Measurements from ENCODE around the gene ZNF787.

ZNF787 gene

DNA sequence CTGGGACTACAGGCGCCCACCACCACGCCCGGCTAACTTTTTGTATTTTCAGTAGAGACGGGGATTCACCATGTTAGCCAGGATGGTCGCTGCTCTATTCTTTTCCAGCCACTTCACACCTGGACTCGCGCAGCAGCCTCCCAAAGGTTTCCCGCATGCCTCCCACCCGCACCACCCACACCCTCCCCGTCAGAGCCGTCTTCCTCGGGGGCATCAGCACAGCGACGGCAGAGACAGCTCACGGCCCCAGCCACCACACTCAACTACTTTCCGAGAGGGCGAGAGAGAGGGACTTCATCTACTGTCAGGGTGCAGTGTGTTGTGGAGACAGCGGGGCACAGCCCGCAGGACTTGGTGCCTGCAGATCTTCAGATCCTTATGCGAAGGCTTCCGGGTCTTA is 5.6 kb downstream of the ZNF787 start:
- H3K27me3 ChIP-seq = no peaks in the 10 kb centered on the region
- no peak for DNase-seq
- no peak overlapping the region for H3K4me3 ChIP-seq
- intact Hi-C loops (cut with DNase I; ENCODE audit: low total_unique reads) = no loop called here
- H3K27ac ChIP-seq = no peak overlapping the region
- TF ChIP-seq, protein P1, sequence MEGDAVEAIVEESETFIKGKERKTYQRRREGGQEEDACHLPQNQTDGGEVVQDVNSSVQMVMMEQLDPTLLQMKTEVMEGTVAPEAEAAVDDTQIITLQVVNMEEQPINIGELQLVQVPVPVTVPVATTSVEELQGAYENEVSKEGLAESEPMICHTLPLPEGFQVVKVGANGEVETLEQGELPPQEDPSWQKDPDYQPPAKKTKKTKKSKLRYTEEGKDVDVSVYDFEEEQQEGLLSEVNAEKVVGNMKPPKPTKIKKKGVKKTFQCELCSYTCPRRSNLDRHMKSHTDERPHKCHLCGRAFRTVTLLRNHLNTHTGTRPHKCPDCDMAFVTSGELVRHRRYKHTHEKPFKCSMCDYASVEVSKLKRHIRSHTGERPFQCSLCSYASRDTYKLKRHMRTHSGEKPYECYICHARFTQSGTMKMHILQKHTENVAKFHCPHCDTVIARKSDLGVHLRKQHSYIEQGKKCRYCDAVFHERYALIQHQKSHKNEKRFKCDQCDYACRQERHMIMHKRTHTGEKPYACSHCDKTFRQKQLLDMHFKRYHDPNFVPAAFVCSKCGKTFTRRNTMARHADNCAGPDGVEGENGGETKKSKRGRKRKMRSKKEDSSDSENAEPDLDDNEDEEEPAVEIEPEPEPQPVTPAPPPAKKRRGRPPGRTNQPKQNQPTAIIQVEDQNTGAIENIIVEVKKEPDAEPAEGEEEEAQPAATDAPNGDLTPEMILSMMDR (IDR thresholded peaks at IDR 0.05) = no peak
- H3K9me3 ChIP-seq = no peaks in the 10 kb centered on the region
- H3K4me1 ChIP-seq = peaks cover 0 to 85% (median 61%) of the 10 kb centered on the region in 4 donors
- H3K36me3 ChIP-seq = peaks cover 0 to 5% (median 0%) of the 10 kb centered on the region in 3 donors

DNA sequence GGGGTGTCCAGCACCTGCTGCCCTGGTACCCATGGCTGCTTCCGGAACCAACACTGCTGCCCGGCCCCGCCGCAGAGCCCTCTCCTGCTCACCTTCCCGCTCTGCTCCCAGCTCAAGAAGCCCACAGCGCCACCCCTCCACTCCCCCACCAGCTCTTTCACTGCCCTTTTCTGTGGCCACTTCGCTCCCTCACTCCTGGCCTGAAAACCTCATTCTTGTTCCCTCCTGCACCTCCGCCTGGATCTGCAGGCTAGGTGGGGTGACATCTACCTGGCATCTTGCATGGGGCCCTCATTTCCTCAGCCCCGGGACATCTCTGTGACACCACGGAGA is 6.4 kb downstream of the ZNF787 start:
- Histone ChIP-seq H3K36me3 (peaks cover 0 to 5% (median 0%) of the 10 kb centered on the region in 3 donors), H3K4me3 (no peak overlapping the region), H3K27me3 (no peaks in the 10 kb centered on the region), H3K4me1 (peaks cover 0 to 85% (median 59%) of the 10 kb centered on the region in 4 donors), H3K9me3 (no peaks in the 10 kb centered on the region), H3K27ac (no peak overlapping the region)
- no peak for DNase-seq
- intact Hi-C loops (cut with DNase I; ENCODE audit: low total_unique reads) = no loop called here
- TF ChIP-seq, protein P1 (IDR thresholded peaks at IDR 0.05) = no peak

DNA sequence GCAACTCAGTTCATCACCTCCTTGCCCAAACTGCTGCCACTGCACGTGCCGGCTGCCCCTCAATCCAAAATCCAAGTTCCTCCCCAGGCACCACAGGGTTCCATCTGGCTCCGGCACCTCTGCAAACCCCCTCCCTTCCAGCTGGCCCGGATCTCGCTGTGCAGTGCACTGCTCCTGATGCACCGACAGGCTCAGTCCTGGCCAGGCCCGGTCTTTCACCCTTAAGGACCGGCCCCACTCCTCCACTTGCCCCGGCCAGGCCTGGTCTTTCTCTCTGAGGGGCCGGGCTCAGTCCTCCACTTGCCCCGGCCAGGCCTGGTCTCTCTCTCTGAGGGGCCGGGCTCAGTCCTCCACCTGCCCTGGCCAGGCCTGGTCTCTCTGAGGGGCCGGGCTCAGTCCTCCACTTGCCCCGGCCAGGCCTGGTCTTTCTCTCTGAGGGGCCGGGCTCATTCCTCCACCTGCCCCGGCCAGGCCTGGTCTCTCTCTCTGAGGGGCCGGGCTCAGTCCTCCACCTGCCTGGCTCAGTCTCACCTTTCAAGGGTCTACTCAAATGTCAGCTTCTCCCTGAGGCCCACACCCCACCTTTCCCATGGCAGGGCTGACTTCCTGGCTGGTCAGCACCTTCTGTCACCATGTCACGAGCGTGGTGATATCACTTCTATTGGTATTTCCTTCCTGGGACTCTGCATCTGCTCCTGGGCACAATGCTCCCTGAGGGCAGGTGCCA is 6.9 kb downstream of the ZNF787 start:
- Histone ChIP-seq H3K4me3 (no peak overlapping the region), H3K36me3 (peaks cover 0 to 5% (median 0%) of the 10 kb centered on the region in 3 donors), H3K9me3 (no peaks in the 10 kb centered on the region), H3K27me3 (no peaks in the 10 kb centered on the region), H3K4me1 (peaks cover 0 to 85% (median 58%) of the 10 kb centered on the region in 4 donors), H3K27ac (no peak overlapping the region)
- intact Hi-C loops (cut with DNase I; ENCODE audit: low total_unique reads) = no loop called here
- TF ChIP-seq, protein P1 (IDR thresholded peaks at IDR 0.05) = no peak
- no peak for DNase-seq

DNA sequence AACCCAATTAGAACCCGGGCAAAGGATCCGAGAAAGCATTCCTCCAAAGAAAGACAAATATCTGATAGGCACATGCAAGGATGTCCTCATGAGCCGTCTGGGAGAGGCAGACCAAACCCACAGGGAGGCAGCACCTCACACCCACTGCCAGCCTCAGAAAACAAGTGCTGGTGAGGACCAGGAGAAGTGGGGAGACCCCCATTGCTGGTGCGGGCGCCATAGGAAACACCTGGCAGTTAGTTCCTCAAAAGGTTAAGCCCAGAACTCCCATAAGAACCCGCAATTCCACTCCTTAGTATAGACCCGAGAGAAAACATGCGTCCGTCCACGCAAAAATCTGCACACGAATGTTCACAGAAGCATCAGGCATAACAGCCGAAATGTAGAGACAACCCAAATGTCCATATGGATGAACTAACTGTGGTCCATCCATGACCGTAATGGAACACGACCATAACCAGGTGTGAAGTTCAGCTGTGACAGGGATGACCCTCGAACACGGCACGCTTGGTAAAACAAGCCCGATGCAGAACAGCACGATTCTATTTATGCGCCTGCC is 7.9 kb downstream of the ZNF787 start:
- Histone ChIP-seq H3K36me3 (peaks cover 0 to 5% (median 0%) of the 10 kb centered on the region in 3 donors), H3K9me3 (no peaks in the 10 kb centered on the region), H3K27me3 (no peaks in the 10 kb centered on the region), H3K27ac (no peak overlapping the region), H3K4me1 (peaks cover 0 to 85% (median 60%) of the 10 kb centered on the region in 4 donors), H3K4me3 (no peak overlapping the region)
- TF ChIP-seq, protein P1 (IDR thresholded peaks at IDR 0.05) = no peak
- intact Hi-C loops (cut with DNase I; ENCODE audit: low total_unique reads) = no loop called here
- DNase-seq = no peak

DNA sequence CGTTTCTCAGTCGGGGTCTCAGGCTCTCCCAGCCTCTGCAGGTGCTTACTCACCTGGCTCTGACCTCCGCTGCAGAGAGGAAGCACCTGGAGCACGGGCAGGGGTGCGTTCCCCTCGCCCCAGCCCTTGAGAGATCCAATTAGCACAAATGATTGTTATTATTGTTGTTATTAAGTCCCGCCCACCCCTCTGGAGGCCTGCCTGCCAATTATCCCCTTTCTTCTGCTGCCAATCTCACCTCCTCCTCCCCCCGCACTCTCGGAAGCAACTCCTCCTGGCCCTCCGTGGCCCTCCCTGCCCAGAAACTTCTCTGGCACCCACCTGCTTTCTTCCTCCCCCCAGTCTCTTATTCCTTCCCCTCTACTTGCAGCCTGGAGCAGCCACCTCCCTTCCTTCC is 8.8 kb downstream of the ZNF787 start:
- no peak for DNase-seq
- Histone ChIP-seq H3K27ac (no peak overlapping the region), H3K27me3 (no peaks in the 10 kb centered on the region), H3K36me3 (peaks cover 0 to 5% (median 0%) of the 10 kb centered on the region in 3 donors), H3K4me1 (peaks cover 0 to 85% (median 63%) of the 10 kb centered on the region in 4 donors), H3K9me3 (no peaks in the 10 kb centered on the region), H3K4me3 (no peak overlapping the region)
- intact Hi-C loops (cut with DNase I; ENCODE audit: low total_unique reads) = no loop called here
- TF ChIP-seq, protein P1 (IDR thresholded peaks at IDR 0.05) = no peak

All from tibial artery (tissue), 4 donors.